ENCODE data around the gene PFN1.

GRCh38 chr17:4898351-4898750 lies 50.0 kb downstream of the PFN1 start:
- TF ChIP-seq ZNF274 (IDR thresholded peaks at IDR 0.05; ENCODE audit: low read depth, low read length), result no peak
- no peak for TF ChIP-seq YY1 (IDR thresholded peaks at IDR 0.05; ENCODE audit: insufficient read depth, insufficient read length)

Measured in NT2/D1 (cell line).